Erythroblast (primary cell): ENCODE data around the gene CPA5.

Source experiments
- GATA1 ChIP-seq: IDR thresholded peaks from 2 replicates; pipeline ENCODE4 v1.6.1; 2011; ENCODE audit warnings: low read depth, mild to moderate bottlenecking, control low read depth, low read length, moderate library complexity
- POLR2A ChIP-seq: IDR thresholded peaks from 2 replicates; pipeline ENCODE4 v1.6.1; 2011; ENCODE audit warnings: mild to moderate bottlenecking, low read length

GRCh38 chr7:130409712-130410072, 65.1 kb downstream of the CPA5 start:
- TF ChIP-seq POLR2A (no peak), GATA1 (no peak)
